Caki2 (cell line): ENCODE measurements around the gene TMEFF1. TPM values are rescaled to one million over a fixed set of nuclear protein-coding genes. Genes with fewer than 3 reads are reported as not detected.

ENCODE experiments used
- DNase-seq: peaks from one replicate; pipeline ENCODE4 v3.0.0-alpha.2; 2015; ENCODE audit warnings: low read depth
- in situ Hi-C: cut with HindIII; loops from 2 replicates; pipeline ENCODE4 v1.10.0; 2016; ENCODE audit warnings: low sequenced_read_pairs, low pct_unique_long_range_greater_than_20kb, mixed read lengths
- total RNA-seq: library from RNA; depleted of rRNA; stranded (reverse); fragments of >200 nt; shearing (Covaris generic); gene quantifications from 2 replicates; pipeline ENCODE4 v1.2.3, GENCODE V29; 2014; ENCODE audit warnings: low replicate concordance

The TMEFF1 gene
- total RNA-seq, 1 experiment from 2014 or later, result 3.1 TPM

- no peak for DNase-seq
- in situ Hi-C loops, result no loop called here
These were observed 27.6 kb upstream of the TMEFF1 start for GRCh38 chr9:100445161-100445902.

GRCh38 chr9:100445903-100446549 lies 26.9 kb upstream of the TMEFF1 start:
- no peak for DNase-seq
- in situ Hi-C loops, result no loop called here

- DNase-seq, result no peak
- in situ Hi-C loops, result no loop called here
These were observed 25.9 kb upstream of the TMEFF1 start for GRCh38 chr9:100447041-100447440.

- in situ Hi-C loops, result no loop called here
- DNase-seq, result no peak
These were observed 24.7 kb upstream of the TMEFF1 start for GRCh38 chr9:100448266-100448665.

- in situ Hi-C loops, result no loop called here
- no peak for DNase-seq
These were observed 23.5 kb upstream of the TMEFF1 start for GRCh38 chr9:100449420-100449819.

- in situ Hi-C loops, result no loop called here
- DNase-seq, result no peak
These were observed 20.1 kb upstream of the TMEFF1 start for GRCh38 chr9:100452894-100453293.

GRCh38 chr9:100455470-100455869 lies 17.5 kb upstream of the TMEFF1 start:
- in situ Hi-C loops, result no loop called here

GRCh38 chr9:100457517-100457916 lies 15.4 kb upstream of the TMEFF1 start:
- in situ Hi-C loops, result no loop called here
- DNase-seq, result no peak

More at GRCh38 chr9:100455470-100455869, 17.5 kb upstream of the TMEFF1 start:
- no peak for DNase-seq

GRCh38 chr9:100459963-100460362 lies 13.0 kb upstream of the TMEFF1 start:
- no peak for DNase-seq
- in situ Hi-C loops, result no loop called here

GRCh38 chr9:100465274-100465673 lies 7.7 kb upstream of the TMEFF1 start:
- in situ Hi-C loops, result no loop called here
- DNase-seq, result no peak

GRCh38 chr9:100465761-100466160 lies 7.2 kb upstream of the TMEFF1 start:
- in situ Hi-C loops, result no loop called here
- DNase-seq, result no peak

- DNase-seq, result no peak
- in situ Hi-C loops, result no loop called here
These were observed 6.6 kb upstream of the TMEFF1 start for GRCh38 chr9:100466171-100466828.

- in situ Hi-C loops, result no loop called here
These were observed 6.1 kb upstream of the TMEFF1 start for GRCh38 chr9:100466829-100467221.

GRCh38 chr9:100468041-100468440 lies 4.9 kb upstream of the TMEFF1 start:
- DNase-seq, result no peak
- in situ Hi-C loops, result no loop called here

More at GRCh38 chr9:100466829-100467221, 6.1 kb upstream of the TMEFF1 start:
- no peak for DNase-seq

- DNase-seq, result no peak
- in situ Hi-C loops, result no loop called here
These were observed 681 bp upstream of the TMEFF1 start for GRCh38 chr9:100472268-100472667.

- DNase-seq, result peak; percentile 56
These were observed 530 bp downstream of the TMEFF1 start for GRCh38 chr9:100473276-100474081.

GRCh38 chr9:100474082-100474923 lies 1.4 kb downstream of the TMEFF1 start:
- in situ Hi-C loops, result no loop called here
- DNase-seq, result no peak

More at GRCh38 chr9:100473276-100474081, 530 bp downstream of the TMEFF1 start:
- in situ Hi-C loops, result no loop called here

GRCh38 chr9:100474924-100475276 lies 2.0 kb downstream of the TMEFF1 start:
- in situ Hi-C loops, result no loop called here

More at GRCh38 chr9:100474924-100475276, 2.0 kb downstream of the TMEFF1 start:
- no peak for DNase-seq
